RKO (cell line): ENCODE data around the gene DPP6.

ENCODE experiments used
- DNase-seq: peaks from one replicate; pipeline ENCODE4 v3.0.0-alpha.2; 2016; ENCODE audit warnings: low spot score

DPP6 gene

DNA sequence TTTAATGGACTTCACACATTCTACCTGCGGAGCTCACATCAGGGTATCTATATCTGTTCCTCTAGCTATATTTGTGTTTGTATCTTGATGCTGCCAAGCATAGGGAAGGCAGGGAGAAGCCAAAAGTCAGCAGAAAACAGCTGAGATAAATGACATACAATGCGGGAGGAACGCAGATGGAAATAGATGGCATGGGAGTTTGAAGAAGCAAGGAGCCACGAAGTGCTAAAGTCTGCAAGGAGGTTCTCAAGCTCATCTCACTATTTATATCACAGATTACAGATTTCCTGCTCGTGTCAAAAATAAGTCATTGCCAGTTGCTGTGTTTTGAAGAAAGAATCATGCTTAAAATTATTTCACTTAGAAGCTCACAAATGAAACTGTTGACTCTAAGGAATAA, 180.5 kb downstream of the DPP6 start:
- no peak for DNase-seq

DNA sequence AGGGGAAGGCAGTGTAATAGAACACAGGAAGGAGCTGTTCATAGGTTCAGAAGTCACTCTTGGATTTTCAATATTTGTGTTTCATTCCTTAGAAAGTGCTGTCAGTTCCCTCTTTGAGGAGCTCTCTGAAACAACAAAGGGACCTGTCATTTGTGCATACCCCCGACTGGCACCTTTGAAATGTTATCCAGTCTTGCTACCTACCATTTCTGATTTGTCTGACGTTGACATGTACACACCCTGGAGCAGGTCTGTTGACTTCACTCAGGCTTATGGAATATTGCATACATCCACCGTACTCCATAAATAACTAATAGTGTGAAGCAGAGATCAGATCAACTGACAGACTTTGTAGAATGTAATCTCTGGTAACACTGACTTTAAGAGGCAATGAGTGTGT, 189.8 kb downstream of the DPP6 start:
- DNase-seq = no peak

- DNase-seq = no peak
Measured at GRCh38 chr7:154242709-154243108, 190.5 kb downstream of the DPP6 start.

- DNase-seq = no peak
Measured at GRCh38 chr7:154252046-154252445, 199.8 kb downstream of the DPP6 start.

- DNase-seq = no peak
Measured at GRCh38 chr7:154253810-154254209, 201.6 kb downstream of the DPP6 start.

- DNase-seq = no peak
Measured at GRCh38 chr7:154255324-154255723, 203.1 kb downstream of the DPP6 start.

DNA sequence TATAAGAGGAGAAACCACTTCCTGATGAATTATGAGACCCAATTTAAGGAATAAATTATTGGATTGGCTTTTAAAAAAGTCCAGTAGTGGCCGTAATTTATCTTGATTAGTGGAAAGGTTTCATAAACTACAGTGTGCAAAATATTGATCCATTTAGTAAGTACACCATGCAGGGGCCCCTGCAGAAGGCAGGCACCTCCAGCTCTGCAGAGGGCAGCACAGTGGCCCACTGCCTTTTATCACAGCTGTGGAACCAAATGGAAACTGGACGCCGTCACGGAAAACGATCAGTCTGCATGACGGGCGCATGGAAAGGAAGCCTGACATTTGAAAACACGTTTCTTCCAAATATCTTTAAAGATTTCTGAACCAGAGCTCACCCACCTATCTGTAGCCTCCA, 204.0 kb downstream of the DPP6 start:
- no peak for DNase-seq

GRCh38 chr7:154259396-154259795, 207.2 kb downstream of the DPP6 start:
- DNase-seq = no peak

DNA sequence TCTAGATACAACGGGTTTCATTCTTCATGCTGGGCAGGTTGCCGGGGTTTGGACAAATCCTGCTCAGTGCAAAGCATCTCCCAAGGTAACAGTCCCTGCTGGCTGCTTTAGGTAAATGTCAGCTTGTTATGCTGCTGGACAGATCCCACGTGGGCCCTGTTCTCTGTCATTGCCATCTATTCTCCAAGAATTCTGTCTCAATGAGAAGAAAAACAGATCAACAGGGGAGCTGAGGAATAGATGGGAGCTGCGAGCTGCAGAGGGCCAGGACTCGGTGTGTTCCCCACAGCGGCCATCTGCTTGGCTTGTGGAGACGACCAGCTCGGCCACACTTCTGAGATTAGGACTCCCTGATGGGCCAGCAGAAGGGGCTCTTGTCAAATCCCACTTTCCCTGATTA, 235.2 kb downstream of the DPP6 start:
- DNase-seq = no peak

DNA sequence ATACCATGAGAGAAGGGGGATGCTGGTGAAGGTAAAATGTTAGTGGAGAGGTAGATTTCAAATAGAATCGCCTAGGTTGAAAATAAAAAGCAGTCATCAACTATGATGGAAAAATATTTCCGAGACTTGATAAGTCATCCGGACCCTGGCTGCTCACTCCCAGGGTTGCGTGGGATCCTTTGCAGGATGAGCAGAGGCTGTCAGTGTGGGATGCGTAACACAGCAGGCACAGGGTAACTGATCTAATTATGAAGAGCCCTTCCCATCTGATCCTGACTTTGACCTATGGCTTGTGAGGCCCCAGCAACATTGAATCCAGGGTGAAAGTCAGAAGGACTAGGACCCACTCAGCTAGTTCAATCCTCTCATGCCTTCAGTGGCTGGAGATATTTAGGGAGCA, 236.9 kb downstream of the DPP6 start:
- no peak for DNase-seq

GRCh38 chr7:154296443-154296842, 244.2 kb downstream of the DPP6 start:
- no peak for DNase-seq

GRCh38 chr7:154299736-154300135, 247.5 kb downstream of the DPP6 start:
- no peak for DNase-seq

GRCh38 chr7:154302380-154302779, 250.2 kb downstream of the DPP6 start:
- DNase-seq = no peak

DNA sequence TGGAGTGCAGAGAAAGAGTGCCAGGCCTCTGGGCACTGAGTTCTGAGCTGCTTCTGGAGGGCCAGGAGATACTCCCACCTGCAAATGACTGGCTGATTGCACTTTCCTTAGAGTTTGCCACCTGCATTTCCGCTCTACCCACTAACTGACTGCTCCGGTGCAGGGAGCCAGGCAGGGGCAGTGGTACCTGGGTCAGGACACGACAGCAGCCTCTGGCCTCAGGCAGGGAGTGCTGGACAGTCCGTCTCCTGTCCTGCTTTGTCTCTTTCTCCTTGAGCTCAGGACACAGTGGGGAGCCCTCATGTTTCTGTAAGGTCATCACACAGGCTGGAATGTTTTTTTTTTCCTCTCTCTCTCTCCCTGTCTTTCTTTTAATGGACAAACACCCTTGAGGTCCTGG, 252.0 kb downstream of the DPP6 start:
- no peak for DNase-seq

DNA sequence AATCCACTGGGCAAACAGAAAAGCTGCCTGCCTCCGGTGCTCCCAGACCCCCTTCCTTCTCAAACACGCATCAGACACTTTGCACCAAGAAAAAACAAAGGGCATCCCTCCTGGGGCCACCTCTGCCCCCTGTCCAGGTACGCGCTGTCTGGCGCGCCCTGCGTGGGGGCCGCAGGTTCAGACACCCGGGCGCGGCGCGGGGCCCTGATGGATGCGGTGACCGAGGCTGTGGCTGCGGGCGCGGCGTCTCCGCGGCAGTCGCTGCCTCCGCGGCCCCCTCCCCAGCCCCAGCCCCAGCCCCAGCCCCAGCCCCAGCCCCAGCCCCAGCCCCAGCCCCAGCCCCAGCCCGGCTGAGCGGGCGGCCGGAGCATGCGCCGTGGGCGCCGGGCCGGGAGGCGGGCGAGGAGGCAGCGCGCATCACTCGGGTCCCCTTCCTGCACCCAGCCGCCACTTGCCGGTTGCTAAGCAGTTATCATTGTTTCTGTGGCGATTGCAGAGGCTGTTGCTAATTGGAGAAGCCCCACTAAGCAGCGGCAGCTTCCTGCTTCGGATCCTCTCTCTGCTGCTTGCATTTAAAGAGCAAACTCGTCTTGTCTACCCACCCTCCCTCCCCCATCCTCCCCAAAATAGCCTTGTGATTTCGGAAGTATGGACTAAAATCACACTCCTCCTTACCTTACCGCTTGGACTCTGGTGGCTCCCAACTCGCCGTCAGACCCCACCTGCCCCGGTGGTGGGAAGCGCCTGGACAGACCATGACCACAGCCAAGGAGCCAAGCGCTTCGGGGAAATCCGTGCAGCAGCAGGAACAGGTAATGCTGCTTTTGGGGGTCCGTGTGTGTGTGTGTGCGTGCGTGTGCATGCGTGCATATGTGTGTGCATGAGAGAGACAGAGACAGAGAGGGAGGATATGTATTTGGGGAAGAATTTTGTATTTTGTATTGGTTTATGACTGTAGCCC, 252.8 kb downstream of the DPP6 start:
- DNase-seq = no peak

- no peak for DNase-seq
Measured at GRCh38 chr7:154306036-154306435, 253.8 kb downstream of the DPP6 start.

- DNase-seq = no peak
Measured at GRCh38 chr7:154308928-154309327, 256.7 kb downstream of the DPP6 start.

DNA sequence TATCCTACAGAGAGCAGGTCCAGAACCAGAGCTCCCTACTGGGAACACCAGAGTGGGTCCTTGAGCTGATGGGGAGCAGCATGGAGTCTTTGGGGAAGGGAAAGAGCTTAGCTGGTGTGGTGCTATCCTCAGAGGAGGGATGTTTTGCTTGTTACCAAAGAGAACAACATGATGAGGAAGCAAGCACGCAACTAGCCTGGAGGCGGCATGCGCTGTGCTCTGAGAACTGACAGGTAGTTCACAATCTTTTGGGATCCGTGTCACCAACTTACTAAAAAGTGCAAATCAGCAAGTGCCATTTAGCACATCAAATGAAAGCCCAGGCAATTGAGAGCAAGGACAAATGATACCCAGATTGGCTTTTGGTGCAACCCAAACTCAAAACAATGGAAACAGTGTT, 257.9 kb downstream of the DPP6 start:
- no peak for DNase-seq

DNA sequence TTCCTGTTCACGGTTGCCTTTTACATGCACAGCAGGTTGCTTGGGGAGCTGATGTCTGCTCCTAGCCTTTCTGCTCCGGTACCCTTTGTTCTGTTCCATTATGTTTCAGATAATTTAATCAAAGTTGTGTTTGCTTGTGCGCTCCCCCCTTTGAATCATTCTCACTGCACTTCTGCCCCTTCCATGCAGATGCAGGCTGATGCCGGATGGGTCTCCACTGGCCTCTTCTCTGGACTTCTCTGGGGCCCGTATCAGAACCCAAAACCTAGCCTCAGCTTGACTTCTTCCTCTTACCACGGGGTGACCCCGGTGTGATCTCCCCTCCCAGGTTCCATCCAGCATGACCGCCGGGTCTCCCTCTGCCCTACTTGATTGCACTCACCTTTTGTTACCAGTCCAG, 272.0 kb downstream of the DPP6 start:
- no peak for DNase-seq

- no peak for DNase-seq
Measured at GRCh38 chr7:154326421-154326820, 274.2 kb downstream of the DPP6 start.

DNA sequence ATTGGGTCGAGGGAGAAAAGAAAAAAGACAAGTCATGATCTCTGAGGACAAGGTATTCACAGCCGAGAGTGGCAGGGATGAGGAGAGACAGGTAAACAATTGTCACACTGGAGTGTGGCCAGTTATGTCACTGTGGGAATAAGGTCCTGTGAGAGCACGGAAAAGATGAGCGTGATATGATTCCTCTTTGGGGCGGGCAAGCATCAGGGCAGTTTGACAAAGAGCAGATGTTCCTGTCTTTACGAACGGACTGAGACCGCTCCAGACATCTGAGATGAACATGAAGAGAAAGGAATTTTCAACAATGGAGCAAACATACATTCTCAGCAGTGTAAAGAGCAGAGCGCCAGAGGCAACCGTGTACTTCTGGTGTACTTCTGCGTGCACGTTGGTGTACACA, 278.1 kb downstream of the DPP6 start:
- no peak for DNase-seq

DNA sequence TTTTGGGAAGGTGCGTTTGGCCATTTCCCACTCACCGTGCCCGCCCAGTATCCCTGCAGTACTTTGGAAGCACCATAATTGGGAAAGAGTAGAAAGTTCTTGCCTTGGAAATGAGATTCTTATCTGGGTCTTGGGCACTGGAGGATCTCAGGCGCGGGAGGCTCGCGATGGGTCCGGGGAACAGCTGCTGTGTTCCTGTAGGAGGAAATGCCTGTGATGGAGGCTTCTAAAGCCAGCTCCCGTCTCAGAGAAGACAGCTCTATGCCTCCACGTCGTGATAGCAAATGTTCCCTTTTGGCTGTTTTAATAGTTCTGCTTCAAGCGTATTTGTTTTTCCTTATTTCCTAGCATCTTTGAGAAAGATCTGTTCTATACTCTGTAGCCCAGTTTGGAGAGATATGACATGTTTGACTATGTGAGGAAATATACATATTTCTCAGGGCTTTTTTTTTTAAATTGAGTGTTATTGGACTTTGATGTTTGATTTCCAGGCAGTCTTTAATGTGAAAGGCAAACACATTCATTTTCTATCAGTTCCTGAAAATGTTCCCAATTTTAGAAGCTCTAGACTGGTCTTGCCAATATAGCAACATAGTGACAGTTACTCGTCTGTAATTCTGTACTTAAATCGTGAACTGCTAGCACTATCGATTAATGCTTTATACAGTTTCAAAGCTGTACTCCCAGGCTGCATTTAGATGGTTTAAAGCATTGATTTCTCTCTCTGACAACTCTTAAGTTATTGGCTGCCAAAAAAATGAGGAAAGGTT, 280.8 kb downstream of the DPP6 start:
- no peak for DNase-seq

GRCh38 chr7:154336295-154336694, 284.1 kb downstream of the DPP6 start:
- DNase-seq = no peak
